GM11168 (cell line): ENCODE data around the gene TRIM67.

Experiments used
- in situ Hi-C: fragments of 300-500 bp; cut with MboI; formaldehyde crosslinking; loops from one replicate; pipeline ENCODE4 v1.12.0; 2022; ENCODE audit warnings: low sequenced_read_pairs; ENCODE audit not compliant: unreplicated experiment

Gene TRIM67

DNA sequence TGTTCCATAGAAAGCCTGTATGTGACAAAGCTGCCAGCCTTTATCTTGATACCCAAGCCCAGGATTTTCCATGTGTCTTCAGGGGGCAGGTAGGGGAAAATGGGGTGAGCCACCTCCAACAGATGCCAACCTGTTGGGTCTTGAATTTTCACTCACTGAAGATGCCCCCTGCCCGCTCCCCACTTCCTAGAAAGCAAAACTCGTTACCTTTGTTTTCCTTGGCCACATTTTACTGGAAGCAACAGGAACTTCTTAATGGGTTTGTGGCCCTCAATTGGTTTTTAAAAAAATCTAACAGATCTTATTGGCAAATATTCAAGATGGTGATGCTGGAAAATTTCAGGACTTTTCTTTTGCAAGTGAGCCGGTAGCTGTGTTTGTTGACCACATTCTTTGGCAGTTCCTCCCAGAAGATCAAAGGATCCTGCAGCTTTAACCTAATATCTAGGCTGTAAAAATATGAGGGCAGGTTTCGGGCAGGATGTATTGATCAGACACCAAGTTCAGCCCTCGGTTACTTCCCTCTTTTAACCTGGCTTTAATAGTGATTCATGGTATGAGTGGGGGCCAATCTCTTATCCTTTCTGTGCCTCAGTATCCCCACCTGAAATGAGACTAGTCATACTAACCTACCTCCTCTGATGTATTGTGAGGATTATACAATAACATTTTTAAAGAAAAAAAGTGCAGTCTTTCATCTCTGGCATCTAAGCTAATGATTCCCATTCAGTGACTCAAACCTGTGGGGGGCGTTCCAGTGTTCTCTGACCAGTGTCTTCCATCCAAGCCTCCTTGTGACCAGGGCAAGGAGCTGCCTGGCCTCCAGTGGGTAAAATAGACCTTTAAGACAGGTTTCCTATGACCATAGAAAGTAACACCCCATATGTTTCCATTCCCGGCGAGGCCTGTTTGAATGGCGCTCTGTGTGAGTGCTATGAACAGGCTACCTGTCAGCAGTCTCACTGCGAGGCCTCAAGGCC lies 57.9 kb downstream of the TRIM67 start:
- in situ Hi-C loops, result loop anchor here (25.0 kb wide), 1 partner anchor 307 kb away; no protein-coding TSS in a partner anchor

- in situ Hi-C loops, result loop anchor here (25.0 kb wide), 1 partner anchor 308 kb away; no protein-coding TSS in a partner anchor
These were observed 58.9 kb downstream of the TRIM67 start for GRCh38 chr1:231220801-231221200.

GRCh38 chr1:231226156-231226555 lies 64.3 kb downstream of the TRIM67 start:
- in situ Hi-C loops, result no loop called here

DNA sequence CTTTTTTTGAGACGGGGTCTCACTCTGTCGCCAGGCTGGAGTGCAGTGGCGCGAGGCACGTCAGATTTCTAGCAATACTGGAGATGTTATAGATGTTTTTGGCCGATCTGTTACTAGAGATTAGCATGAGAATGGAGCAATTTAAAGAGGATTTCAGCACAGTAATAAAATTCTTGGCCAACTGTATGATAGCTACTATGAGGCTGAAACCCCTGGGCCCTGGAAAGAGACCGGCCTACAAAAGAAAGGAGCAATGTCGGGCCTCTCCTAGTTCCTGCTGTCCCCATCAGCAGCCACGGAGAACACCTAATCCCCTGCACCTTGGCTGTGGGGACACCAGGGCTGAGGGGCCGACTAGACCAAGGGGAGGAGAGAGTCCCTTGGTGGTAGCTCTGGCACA lies 69.7 kb downstream of the TRIM67 start:
- in situ Hi-C loops, result no loop called here

DNA sequence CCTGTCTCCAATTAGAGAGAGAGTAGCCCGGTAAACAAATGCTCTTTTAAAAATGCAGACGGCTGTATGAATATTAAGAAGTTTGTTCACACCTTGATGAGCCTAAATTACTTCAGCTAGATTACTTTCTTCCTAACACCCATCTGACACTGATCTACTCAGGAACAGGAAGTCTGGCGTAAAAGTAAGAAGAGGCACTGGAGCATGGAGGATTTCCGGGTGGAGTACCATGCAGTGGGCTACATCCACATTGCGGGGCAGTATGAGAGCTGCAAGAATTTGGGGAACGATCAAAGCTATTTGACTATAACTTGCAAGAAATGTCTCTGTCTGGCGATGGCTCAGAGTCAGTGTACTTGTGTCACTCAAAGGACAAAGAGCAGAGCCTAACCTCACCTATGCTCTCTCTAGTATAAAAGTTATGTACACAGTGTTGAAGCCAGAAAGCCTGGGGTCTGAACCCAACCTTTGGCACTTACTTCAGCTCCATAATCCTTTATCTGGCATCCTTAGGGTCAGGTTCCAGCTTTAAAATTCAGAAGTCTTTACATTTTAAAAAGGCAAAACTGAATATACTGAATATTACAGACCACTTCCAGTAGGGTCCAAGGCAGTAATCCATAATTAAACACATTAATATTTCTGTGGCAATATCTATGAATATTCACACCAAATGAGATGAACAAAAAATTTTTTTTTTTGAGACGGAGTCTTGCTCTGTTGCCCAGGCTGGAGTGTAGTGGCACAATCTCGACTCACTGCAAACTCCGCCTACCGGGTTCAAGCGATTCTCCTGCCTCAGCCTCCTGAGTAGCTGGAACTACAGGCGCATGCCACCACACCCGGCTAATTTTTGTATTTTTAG lies 71.2 kb downstream of the TRIM67 start:
- in situ Hi-C loops, result no loop called here

DNA sequence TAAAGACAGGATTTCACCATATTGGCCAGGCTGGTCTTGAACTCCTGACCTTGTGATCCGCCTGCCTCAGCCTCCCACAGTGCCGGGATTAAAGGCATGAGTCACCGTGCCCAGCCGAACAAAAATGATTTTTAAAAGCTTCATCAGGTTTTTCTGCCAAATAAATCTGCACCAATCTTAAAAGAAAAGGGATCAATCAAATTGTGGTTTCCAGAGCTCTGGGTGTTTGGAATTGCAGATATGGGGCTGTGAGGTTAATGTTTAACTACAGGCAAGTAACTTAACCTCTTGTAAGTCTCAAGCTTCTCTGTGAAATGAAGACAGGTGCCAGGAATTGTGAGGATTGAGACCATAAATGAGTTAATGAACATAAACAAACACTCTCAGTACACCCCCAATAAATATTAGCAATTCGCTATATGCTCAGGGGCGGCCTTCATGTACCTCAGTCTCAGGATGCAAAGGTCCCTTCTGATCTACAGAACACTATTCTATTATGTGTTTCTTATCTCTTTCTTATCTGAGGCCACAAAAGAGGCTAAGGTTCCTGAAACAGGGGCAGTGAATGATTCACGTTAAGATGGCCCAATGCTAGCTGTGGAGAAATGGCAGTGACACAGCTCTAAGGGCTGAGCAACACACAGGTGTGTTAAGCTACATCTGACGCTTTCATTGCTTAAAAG lies 72.0 kb downstream of the TRIM67 start:
- in situ Hi-C loops, result no loop called here

- in situ Hi-C loops, result no loop called here
These were observed 72.6 kb downstream of the TRIM67 start for GRCh38 chr1:231234506-231234905.

DNA sequence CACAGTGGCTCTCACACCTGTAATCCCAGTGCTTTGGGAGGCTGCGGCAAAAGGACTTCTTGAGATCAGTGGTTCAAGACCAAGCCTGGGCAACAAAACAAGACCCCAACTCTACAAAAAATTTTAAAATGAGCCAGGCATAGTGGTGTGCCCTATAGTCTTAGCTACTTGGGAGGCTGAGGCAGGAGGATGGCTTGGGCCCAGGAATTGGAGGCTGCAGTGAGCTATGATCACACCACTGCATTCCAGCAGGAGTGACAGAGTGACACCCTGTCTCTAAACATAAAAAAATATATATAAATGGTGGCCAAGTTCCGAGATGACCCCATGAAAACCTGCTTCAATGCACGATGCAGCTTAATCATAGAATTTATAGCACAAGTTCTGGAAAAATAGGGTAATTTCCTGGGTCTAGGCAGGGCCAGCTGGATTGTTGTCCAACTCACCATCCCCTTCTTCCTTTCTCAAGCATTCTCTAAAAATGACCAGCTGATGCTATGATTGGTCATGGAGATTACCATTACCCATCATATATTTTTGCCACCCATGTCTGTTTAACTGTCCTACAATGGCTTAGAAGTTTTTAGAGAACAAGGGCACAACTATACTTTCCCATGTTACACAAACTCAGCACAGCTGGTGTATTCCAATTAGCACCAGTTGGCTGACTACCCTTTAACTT lies 73.8 kb downstream of the TRIM67 start:
- in situ Hi-C loops, result no loop called here

- in situ Hi-C loops, result no loop called here
These were observed 74.3 kb downstream of the TRIM67 start for GRCh38 chr1:231236208-231236591.

DNA sequence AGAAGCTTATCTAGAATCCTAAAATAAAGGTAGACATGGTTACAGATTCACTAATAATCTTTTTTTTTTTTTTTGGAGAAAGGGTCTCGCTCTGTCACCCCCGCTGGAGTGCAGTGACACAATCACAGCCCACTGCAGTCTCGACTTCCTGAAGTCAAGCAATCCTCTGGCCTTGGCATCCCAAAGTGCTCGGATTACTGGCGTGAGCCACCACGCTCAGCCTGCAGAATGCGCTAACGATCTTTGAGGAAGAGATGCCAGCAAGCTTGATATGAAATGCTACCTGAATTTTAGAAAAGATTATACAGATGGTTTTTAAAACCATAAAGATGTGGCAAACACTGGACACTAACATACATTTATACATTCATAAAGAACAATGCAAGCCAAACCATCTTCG lies 75.1 kb downstream of the TRIM67 start:
- in situ Hi-C loops, result no loop called here

DNA sequence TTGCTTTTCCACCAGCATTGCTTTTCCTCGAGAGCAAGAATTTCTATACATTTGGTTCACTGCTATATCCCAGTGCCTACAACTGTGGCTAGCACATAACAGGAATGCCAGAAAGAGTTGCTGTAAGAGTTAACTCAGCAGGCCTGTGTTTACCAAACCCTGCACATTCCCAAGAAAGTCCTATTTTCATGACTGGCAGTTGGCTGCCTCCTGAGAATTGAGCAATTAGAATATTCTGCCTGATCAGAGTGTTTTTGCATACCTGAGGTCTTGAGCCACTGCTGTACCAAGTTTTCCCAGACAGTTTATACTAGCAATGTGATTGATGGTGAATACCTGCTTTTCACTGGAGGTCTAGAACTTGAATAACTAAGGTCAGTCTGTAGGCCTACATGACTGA lies 76.4 kb downstream of the TRIM67 start:
- in situ Hi-C loops, result no loop called here

GRCh38 chr1:231240531-231240882 lies 78.6 kb downstream of the TRIM67 start:
- in situ Hi-C loops, result no loop called here

GRCh38 chr1:231240883-231241735 lies 79.3 kb downstream of the TRIM67 start, which contains the start of gene GNPAT:
TSS of gene GNPAT (plus strand) at chr1:231241212. CDS start at chr1:231241379, 167 bp downstream.
- in situ Hi-C loops, result no loop called here

DNA sequence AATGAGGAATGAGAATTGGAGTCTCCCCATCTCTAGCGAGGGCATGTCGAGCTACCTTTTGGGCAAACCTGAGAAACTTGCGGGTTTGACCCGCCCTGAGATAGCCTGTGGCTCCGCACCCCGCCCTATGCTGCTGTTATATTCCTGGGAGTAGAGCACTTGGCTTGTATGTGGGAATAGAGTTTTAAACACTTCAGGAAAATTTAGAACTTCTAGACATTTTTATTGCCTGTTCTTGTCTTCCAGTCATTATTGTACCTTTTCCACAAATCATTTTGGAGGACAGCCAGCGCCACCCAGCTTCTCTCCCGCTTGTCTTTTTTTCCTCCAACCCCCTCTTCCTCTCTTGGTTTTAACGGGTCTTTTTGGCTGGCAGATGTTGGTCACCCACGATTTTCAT lies 79.9 kb downstream of the TRIM67 start:
- in situ Hi-C loops, result no loop called here

DNA sequence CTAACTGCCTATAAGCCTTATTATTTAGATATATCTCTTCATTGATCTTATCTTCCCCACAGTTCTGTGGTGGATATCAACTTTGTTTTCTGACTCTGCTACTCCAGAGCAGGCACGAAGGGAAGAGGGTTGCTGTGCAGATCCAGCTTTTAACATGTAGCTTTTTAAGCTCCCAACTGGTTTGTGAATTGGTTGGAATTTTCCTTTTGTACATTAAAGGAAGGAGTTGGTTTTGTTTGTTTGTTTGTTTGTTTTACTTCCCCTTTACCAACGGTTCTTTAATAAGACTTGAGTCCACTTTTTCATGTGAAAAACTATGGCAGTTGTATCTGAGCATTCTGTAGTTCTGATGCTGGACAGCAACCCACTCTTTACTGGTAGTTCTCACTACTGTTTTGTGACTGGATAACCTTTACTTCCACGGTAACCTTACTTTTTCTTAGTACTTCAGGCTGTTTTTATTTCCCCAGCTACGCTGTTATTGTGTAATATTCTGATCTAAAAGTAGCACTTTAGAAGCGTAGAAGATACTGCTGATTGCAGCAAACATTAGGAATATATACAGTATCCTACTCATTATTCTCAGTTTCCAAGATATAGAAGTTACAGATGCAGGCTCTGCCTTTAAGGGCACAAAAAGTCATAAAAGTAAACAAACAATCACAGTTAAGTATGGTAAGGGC lies 80.8 kb downstream of the TRIM67 start:
- in situ Hi-C loops, result no loop called here

DNA sequence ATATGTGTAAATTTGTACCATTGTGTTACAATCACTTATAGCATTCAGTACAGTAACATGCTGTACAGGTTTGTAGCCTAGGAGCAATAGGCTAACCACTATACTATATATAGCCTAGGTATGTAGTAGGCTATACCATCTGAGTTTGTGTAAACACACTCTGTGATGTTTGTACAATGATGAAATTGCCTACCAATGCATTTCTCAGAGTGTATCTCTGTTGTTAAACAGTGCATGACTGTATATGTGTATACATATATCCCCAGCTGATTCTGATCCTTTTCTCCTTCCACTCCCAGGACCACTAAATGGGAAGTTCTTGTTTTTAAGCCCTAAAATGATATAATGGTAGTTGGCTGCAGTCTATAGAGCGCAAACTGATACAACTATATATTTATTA lies 86.9 kb downstream of the TRIM67 start:
- in situ Hi-C loops, result no loop called here

DNA sequence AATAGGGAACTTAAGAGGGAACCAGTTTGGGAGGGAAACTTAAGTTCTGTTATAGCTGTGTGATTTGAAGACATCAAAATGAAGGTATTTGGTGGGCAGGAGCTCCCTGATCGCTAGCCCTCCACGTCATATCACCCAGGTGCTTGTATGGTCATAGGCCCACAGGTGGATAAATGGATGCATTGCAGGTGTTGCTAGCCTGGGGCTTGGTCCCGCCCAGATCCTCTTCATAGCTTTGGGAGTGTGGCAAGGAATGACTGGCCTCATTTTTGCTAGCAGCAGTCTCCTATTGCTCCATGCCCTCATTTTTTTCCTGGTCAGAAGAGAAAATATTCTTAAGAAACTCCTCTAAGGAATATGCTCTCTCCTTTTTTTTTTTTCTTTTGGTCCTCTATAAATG lies 90.5 kb downstream of the TRIM67 start:
- in situ Hi-C loops, result no loop called here

DNA sequence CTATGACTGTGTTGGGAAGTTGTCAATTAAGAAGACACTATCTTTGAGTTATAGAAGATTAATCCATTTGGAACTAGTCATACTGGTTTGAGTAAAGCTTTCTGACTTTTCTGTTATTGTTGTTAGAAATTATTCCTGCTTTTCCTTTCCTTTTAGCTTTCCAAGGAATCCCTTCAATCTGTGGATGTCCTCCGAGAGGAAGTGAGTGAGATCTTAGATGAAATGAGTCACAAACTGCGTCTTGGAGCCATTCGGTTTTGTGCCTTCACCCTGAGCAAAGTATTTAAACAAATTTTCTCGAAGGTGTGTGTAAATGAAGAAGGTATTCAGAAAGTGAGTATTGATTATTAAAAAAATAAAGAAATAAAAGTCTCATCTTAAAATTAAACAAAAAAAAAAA lies 98.5 kb downstream of the TRIM67 start:
- in situ Hi-C loops, result no loop called here
